Panc1 (cell line): ENCODE measurements around the gene LYSET. TPM values are rescaled to one million over a fixed set of nuclear protein-coding genes. Genes with fewer than 3 reads are reported as not detected.
A peak's percentile ranks its signal among the peaks of the same experiment; 100 is the strongest.

Experiments
- ATAC-seq: fragments of 200-7000 bp; cut with Tn5 transposase; 2 replicates; pipeline ENCODE4 v1.9.1; 2020; ENCODE audit warnings: mild to moderate bottlenecking, moderate library complexity
- BruUV-seq: library from RNA; stranded (reverse); fragments of 400-500 nt; replicated peaks from 2 replicates; lab custom pipeline; 2021; lab: Mats Ljungman, UMichigan
- CTCF ChIA-PET: fragments of 300-600 bp; sonication (Branson Sonifier 250); formaldehyde crosslinking; loops from one replicate; lab custom pipeline; 2022; ENCODE audit warnings: antibody characterized with exemption; lab: Charles Lee
- POLR2A ChIA-PET: fragments of 300-600 bp; sonication (Branson Sonifier 250); formaldehyde crosslinking; loops from one replicate; lab custom pipeline; 2022; ENCODE audit warnings: antibody characterized with exemption; lab: Charles Lee
- DNase-seq: peaks from one replicate; pipeline ENCODE4 v3.0.0-alpha.2; 2010; ENCODE audit warnings: low read depth, low spot score
- H3K27ac ChIP-seq: 2 replicates; pipeline ENCODE4 v1.5.1; 2011; ENCODE audit warnings: mild to moderate bottlenecking, low read length, inconsistent platforms
- H3K27me3 ChIP-seq: fragments of 200-500 bp; sonication (Bioruptor generic); 2 replicates; pipeline ENCODE4 v1.6.0; 2014; ENCODE audit warnings: low read length, inconsistent platforms; ENCODE audit not compliant: control insufficient read depth, insufficient read depth
- H3K36me3 ChIP-seq: fragments of 200-500 bp; sonication (Bioruptor generic); 2 replicates; pipeline ENCODE4 v1.5.1; 2014; ENCODE audit warnings: inconsistent platforms, mild to moderate bottlenecking, low read length, moderate library complexity; ENCODE audit not compliant: control insufficient read depth, insufficient read depth
- H3K4me1 ChIP-seq: 2 replicates; pipeline ENCODE4 v1.5.1; 2011; ENCODE audit warnings: inconsistent platforms, mild to moderate bottlenecking, low read length, moderate library complexity; ENCODE audit not compliant: control insufficient read depth, insufficient read depth
- H3K4me3 ChIP-seq, 2 experiments: 2 replicates each; pipeline ENCODE4 v1.5.1; 2011 to 2012; ENCODE audit warnings: low read depth in 2 of 2, low read length in 2 of 2, mild to moderate bottlenecking in 2 of 2, inconsistent platforms in 1 of 2, moderate library complexity in 1 of 2
- H3K9me3 ChIP-seq: fragments of 200-500 bp; sonication (Bioruptor generic); 2 replicates; pipeline ENCODE4 v1.5.1; 2014; ENCODE audit warnings: low read depth, mild to moderate bottlenecking, inconsistent platforms, low read length, moderate library complexity; ENCODE audit not compliant: control insufficient read depth, insufficient read depth
- POLR2AphosphoS5 ChIP-seq: IDR thresholded peaks from 2 replicates; pipeline ENCODE4 v1.6.1; 2012; ENCODE audit warnings: mild to moderate bottlenecking, low read depth, low read length, moderate library complexity
- SIN3A ChIP-seq: IDR thresholded peaks from 2 replicates; pipeline ENCODE4 v1.6.1; 2012; ENCODE audit warnings: low read depth, mild to moderate bottlenecking, low read length, moderate library complexity, borderline replicate concordance; ENCODE audit not compliant: insufficient read depth
- TCF7L2 ChIP-seq: IDR thresholded peaks from 2 replicates; pipeline ENCODE4 v1.6.1; 2011; ENCODE audit warnings: mild to moderate bottlenecking, low read depth, low read length, inconsistent platforms
- in situ Hi-C: cut with HindIII; loops from 2 replicates; pipeline ENCODE4 v1.10.0; 2016; ENCODE audit warnings: low sequenced_read_pairs, low pct_unique_long_range_greater_than_20kb
- intact Hi-C: fragments of 100-400 bp; cut with micrococcal nuclease; formaldehyde crosslinking; loops from one replicate; pipeline ENCODE4 v1.10.0; 2022; ENCODE audit not compliant: unreplicated experiment
- total RNA-seq: library from RNA; stranded (reverse); gene quantifications from one replicate; pipeline ENCODE4 v1.2.1, GENCODE V29; 2021; ENCODE audit not compliant: unreplicated experiment
- TF ChIP-seq, protein P1 (sequence below): fragments of 450-650 bp; IDR thresholded peaks from 2 replicates; pipeline ENCODE4 v1.5.1; 2017; ENCODE audit warnings: mild to moderate bottlenecking
- TF ChIP-seq, protein P2 (sequence below), 2 experiments: IDR thresholded peaks; 2 replicates each; pipeline ENCODE4 v1.6.1; 2011 to 2012; ENCODE audit warnings: low read depth in 2 of 2, control low read depth in 1 of 2, low read length in 1 of 2, mild to moderate bottlenecking in 1 of 2, moderate library complexity in 1 of 2; ENCODE audit not compliant: insufficient read depth in 1 of 2

The LYSET gene
- total RNA-seq, 1 experiment from 2014 or later = 20.9 TPM

DNA sequence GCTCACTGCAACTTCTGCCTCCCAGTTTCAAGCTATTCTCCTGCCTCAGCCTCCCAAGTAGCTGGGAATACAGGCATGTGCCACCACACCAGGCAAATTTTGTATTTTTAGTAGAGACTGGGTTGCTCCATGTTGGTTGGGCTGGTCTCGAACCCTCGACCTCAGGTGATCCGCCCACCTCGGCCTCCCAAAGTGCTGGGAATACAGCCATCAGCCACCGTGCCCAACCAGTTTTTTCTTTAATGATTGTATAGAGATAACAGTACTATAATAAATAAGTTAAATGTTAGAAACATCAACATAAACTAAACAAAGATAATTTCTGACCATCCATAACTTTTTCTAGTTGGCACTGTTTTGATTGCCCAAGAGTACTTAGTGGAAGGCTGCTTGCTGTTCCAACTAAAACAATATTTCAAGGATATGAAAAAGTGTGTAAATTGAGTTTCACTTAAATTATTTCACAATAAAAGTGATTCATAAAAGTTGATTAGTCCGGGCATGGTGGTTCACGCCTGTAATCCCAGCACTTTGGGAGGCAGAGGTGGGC, 16.1 kb downstream of the LYSET start:
- no TSS peak for BruUV-seq
- no peaks in the 10 kb centered on the region for H3K9me3 ChIP-seq
- no peak for TF ChIP-seq POLR2AphosphoS5
- TF ChIP-seq TCF7L2 = no peak
- TF ChIP-seq, protein P1, sequence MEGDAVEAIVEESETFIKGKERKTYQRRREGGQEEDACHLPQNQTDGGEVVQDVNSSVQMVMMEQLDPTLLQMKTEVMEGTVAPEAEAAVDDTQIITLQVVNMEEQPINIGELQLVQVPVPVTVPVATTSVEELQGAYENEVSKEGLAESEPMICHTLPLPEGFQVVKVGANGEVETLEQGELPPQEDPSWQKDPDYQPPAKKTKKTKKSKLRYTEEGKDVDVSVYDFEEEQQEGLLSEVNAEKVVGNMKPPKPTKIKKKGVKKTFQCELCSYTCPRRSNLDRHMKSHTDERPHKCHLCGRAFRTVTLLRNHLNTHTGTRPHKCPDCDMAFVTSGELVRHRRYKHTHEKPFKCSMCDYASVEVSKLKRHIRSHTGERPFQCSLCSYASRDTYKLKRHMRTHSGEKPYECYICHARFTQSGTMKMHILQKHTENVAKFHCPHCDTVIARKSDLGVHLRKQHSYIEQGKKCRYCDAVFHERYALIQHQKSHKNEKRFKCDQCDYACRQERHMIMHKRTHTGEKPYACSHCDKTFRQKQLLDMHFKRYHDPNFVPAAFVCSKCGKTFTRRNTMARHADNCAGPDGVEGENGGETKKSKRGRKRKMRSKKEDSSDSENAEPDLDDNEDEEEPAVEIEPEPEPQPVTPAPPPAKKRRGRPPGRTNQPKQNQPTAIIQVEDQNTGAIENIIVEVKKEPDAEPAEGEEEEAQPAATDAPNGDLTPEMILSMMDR = no peak
- intact Hi-C loops (no loop called here), in situ Hi-C loops (no loop called here)
- H3K4me3 ChIP-seq = no peak overlapping the region
- POLR2A ChIA-PET = no interaction called here
- peaks cover 3% of the 10 kb centered on the region; the same call in 1 of the 2 replicates for H3K36me3 ChIP-seq
- CTCF ChIA-PET = no interaction called here
- H3K27me3 ChIP-seq = no peaks in the 10 kb centered on the region
- DNase-seq = no peak
- ATAC-seq = no peak
- no peaks in the 10 kb centered on the region for H3K4me1 ChIP-seq
- H3K27ac ChIP-seq = no peak overlapping the region

DNA sequence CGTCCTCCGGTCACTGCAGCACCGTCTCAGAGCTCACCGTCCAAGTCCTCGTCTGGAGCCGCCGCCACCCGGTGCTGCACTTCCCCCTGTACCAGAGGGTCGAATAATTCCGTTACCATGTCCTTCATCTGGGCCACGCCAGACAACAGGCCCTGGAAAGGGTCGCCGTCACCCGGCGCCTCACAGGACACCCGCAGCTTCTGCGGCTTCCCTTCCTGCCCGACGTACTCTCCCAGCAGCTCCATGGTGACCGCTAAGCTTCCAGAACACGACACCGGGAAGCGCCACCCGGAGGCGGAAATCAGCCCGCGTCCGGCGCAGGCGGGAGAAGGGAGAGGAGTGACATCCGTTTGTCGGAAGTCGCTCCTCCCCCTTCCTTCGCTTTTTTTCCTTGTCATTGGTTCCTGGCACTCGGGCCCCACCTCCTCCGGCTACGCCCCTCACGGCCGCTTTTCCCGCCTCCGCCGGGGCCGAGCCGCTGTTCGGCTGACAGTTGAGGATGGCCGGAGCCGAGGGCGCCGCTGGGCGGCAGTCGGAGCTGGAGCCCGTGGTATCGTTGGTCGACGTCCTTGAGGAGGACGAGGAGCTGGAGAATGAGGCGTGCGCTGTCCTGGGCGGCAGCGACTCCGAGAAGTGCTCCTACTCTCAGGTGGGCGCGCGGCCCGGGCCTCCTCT, 21.8 kb downstream of the LYSET start, which contains the start of the genes GON7 and UBR7:
TSS of gene GON7 (minus strand) at position 273 of the 675 bp plus-strand sequence. CDS start at position 245, 28 bp downstream.
TSS of gene UBR7 (plus strand) at position 464 of the 675 bp plus-strand sequence. CDS start at position 500, 36 bp downstream.
- H3K27ac ChIP-seq = peak within 1 kb of the TSS; percentile 74
- POLR2A ChIA-PET = interaction anchor here (0.7 to 1.3 kb wide), 3 partner anchors 22 to 53 kb away, joined by 3 read pairs; partner anchors contain the start of gene MOAP1
- TF ChIP-seq TCF7L2 (no peak), SIN3A (peak; percentile 80; the same call in 1 of the 2 replicates), POLR2AphosphoS5 (peak; percentile 65)
- TF ChIP-seq, protein P1 = no peak
- TF ChIP-seq, protein P2, sequence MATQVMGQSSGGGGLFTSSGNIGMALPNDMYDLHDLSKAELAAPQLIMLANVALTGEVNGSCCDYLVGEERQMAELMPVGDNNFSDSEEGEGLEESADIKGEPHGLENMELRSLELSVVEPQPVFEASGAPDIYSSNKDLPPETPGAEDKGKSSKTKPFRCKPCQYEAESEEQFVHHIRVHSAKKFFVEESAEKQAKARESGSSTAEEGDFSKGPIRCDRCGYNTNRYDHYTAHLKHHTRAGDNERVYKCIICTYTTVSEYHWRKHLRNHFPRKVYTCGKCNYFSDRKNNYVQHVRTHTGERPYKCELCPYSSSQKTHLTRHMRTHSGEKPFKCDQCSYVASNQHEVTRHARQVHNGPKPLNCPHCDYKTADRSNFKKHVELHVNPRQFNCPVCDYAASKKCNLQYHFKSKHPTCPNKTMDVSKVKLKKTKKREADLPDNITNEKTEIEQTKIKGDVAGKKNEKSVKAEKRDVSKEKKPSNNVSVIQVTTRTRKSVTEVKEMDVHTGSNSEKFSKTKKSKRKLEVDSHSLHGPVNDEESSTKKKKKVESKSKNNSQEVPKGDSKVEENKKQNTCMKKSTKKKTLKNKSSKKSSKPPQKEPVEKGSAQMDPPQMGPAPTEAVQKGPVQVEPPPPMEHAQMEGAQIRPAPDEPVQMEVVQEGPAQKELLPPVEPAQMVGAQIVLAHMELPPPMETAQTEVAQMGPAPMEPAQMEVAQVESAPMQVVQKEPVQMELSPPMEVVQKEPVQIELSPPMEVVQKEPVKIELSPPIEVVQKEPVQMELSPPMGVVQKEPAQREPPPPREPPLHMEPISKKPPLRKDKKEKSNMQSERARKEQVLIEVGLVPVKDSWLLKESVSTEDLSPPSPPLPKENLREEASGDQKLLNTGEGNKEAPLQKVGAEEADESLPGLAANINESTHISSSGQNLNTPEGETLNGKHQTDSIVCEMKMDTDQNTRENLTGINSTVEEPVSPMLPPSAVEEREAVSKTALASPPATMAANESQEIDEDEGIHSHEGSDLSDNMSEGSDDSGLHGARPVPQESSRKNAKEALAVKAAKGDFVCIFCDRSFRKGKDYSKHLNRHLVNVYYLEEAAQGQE (IDR thresholded peaks at IDR 0.05; ENCODE audit: insufficient read depth in 1 of 2, low read depth in 2 of 2, low read length in 1 of 2) = no peak
- DNase-seq (peak; percentile 84), ATAC-seq (peak; percentile 96)
- in situ Hi-C loops (no loop called here), intact Hi-C loops (no loop called here)
- CTCF ChIA-PET = interaction anchor here (0.5 to 1.6 kb wide), 3 partner anchors 65 to 664 kb away, joined by 3 to 5 read pairs (median 4); no protein-coding TSS in a partner anchor
- peaks cover 7% of the 10 kb centered on the region; the same call in 1 of the 2 replicates for H3K36me3 ChIP-seq
- no peaks in the 10 kb centered on the region for H3K27me3 ChIP-seq
- H3K9me3 ChIP-seq = no peaks in the 10 kb centered on the region
- peak within 1 kb of the TSS; percentile 75 to 86 for H3K4me3 ChIP-seq
- H3K4me1 ChIP-seq = no peaks in the 10 kb centered on the region; the same call in 1 of the 2 replicates
- BruUV-seq = no TSS peak
